ENCODE results near the gene PSEN1.

Gene PSEN1

GRCh38 chr14:73241481-73242165 lies 105.3 kb downstream of the PSEN1 start:
- no peak for DNase-seq

DNA sequence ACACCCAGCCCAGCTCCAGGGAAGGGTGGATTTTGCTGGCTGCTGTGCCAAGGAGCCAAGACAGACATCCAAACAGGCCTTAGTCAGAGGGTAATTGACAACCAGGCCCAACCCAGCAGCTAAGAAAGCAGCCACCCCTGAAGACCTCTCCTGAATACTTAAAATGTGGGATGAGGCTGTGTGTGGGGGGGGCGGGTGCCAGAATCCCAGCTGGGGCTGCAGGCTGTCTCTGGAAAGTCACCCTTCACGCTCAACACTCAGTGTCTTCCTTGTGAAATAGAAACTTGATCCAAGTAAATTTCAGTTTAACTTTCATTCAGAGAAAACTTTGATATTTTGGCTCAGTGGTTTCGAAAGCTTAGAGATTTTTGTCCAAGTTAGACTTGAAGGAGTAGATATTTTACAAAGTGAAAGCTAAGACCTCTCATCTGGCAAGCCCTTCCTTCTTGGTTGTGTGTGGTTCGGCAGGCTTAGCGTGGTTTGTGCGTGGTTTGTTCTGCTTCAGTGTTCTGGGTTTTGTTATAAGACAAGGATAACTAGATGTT lies 106.1 kb downstream of the PSEN1 start:
- no peak for DNase-seq

DNA sequence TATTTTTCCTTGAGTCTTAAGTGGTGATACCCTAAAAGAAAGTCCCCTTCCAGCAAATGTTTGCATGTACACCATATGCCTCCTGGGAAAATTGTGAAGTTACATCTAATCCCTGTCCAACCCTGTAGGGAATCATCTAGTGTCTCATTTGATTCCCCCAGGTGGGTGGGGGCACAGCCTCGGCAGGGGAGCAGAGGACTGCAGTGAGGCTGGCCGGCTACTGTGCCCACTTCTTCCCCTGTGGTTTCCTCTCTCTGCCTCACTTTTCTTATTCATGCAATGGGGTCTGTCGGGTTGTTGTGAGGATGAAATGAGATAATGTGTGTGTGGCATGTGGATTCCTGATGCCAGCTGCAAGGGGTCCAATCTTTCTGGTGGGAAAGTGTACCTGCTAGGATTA lies 107.0 kb downstream of the PSEN1 start:
- no peak for DNase-seq

DNA sequence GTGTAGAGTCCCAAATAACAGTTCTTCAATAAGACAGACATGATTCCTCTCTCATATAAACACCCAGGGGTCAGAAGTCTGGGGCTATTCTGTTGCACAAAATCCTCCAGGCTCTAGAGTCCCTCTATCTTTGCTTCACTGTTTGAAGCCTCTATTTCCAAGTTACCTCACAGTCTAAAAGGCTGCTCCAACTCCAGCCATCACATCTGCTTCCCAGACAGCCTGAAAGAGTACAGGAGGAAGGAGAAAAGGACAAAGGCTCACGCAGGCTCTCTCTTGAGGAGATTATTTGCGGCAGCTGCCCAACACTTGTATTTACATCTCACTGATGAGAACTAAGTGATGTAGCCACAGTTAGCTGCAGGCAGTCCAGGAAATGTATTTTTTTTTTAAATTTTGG lies 107.4 kb downstream of the PSEN1 start:
- DNase-seq = no peak

DNA sequence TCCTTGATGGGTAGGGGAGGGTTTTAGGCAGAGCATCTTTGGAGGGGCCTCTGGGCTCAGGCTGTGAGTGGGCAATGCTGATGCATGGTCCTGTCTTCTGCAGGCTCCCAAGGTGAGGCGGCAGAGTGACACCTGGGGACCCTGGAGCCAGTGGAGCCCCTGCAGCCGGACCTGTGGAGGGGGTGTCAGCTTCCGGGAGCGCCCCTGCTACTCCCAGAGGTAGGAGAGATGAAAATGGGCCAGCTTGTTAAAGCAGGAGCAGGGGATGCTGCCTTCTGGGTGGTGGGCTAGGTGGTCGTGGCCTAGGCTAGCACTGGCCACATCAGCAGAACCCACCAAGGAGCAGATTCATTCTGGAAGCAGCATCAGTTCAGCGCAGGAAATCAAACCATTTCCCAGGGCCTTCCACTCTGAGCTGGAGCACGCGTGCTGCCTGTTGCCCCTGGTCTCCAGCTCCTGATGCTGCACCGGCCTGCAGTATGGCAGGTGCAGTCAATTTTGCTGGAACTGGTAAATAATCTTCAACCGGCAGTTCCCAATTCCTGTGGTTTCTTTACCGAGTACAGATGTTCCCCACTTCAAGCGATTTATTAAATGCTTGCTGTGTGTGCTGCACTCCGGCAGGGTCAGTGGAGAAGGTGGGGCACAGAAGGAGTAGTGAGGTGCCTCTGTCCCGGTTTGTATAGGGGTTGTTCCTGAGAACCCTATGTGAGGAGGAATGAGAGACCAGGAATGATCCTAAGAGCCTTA lies 108.4 kb downstream of the PSEN1 start:
- DNase-seq = no peak

- peak; percentile 31 for DNase-seq
Measured at GRCh38 chr14:73245480-73246325, 109.4 kb downstream of the PSEN1 start.

- no peak for DNase-seq
Measured at GRCh38 chr14:73246387-73247150, 110.3 kb downstream of the PSEN1 start.

DNA sequence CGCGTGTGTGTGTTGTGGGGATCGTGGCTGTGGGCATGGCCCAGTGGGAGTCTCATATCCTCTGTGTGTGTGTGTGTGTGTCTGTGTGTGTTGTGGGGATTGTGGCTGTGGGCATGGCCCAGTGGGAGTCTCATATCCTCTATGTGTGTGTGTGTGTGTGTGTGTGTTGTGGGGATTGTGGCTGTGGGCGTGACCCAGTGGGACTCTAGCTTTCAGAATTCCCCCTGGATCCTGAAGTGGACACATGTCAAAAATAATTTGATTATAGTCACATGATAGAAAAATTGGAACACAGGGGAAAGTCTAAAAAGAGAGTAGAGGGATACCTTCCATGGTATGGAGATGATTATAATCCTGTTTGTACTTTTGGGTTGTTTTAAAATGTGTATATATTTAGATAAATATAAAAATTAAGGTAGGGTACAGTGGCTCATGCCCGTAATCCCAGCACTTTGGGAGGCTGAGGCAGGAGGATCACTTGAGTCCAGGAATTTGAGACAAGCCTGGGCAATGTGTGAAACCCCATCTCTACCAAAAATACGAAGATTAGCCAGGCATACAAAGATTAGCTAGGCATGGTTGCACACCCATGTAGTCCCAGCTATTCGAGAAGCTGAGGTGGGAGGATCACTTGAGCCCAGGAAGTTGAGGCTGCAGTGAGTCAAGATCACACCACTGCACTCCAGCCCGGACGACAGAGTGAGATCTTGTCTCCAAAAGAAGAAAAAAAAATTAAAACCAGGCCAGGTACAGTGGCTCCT lies 112.0 kb downstream of the PSEN1 start:
- no peak for DNase-seq

- no peak for DNase-seq
Measured at GRCh38 chr14:73249108-73249507, 112.8 kb downstream of the PSEN1 start.

- no peak for DNase-seq
Measured at GRCh38 chr14:73249564-73250316, 113.4 kb downstream of the PSEN1 start.

- DNase-seq = no peak
Measured at GRCh38 chr14:73250317-73250713, 114.0 kb downstream of the PSEN1 start.

- DNase-seq = no peak
Measured at GRCh38 chr14:73250781-73251500, 114.6 kb downstream of the PSEN1 start.

DNA sequence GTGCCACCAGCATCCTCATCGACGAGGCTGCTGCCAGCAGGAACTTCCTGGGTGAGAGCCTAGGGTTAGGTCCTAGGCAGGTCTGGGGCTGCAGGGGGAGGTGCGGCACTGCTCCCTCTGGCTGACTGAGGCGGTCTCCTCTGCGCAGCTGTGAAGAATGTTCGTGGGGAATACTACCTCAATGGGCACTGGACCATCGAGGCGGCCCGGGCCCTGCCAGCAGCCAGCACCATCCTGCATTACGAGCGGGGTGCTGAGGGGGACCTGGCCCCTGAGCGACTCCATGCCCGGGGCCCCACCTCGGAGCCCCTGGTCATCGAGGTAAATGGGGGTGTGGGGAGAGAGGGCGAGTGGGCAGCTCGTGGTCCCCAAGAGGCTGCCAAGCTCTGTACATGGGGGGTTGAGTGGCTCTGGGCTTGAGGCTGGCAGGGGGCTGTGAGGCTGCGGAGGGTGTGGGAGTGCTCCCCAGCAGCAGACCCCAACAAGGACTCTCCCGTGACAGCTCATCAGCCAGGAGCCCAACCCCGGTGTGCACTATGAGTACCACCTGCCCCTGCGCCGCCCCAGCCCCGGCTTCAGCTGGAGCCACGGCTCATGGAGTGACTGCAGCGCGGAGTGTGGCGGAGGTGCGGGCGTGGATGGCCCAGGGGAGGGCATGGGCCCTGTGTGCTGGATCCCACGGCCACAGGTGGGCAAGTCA lies 115.4 kb downstream of the PSEN1 start:
- no peak for DNase-seq

GRCh38 chr14:73252491-73253322 lies 116.4 kb downstream of the PSEN1 start:
- DNase-seq = no peak

DNA sequence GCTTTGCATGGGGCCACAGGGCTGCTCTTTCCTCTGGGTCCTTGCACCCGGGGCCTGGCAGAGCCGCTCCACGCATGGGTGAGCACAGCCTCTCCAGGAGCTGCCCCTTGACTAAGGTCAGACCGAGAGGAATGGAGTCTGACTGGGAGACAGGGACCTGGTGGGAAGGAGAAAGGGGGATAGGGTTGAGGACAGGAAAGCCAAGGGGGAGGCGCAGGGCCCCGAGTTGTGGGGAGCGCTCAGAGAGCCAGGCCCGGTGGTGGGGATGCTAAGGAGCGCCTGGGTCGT lies 117.0 kb downstream of the PSEN1 start:
- no peak for DNase-seq

GRCh38 chr14:73253721-73254120 lies 117.4 kb downstream of the PSEN1 start:
- no peak for DNase-seq

- DNase-seq = no peak
Measured at GRCh38 chr14:73254247-73255004, 118.1 kb downstream of the PSEN1 start.

DNA sequence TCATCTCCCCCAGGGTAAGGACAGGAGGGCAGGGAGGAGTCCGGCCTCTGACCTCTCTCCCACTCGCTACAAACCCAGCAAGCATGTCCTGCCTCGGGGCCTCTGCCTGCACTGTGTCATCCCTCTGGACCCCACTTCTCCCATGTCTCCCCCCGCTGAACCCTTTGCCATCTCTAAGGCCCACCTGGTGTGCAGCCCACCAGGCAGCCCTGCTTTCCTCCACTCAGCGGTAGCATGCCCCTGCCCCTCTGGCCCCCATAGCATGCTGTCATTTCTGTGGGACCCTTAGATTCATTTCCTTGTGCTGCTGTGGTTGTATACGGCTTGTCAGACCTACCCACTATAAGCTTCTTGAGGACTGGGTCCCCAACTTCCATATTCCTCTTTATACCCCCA lies 118.7 kb downstream of the PSEN1 start:
- DNase-seq = no peak

Measured in fibroblast of upper back skin (primary cell).